HG02678 (cell line): Measurements from ENCODE around the gene IFI27L1.

ENCODE experiments used
- ATAC-seq: cut with Tn5 transposase; IDR thresholded peaks from one replicate; pipeline ENCODE4 v1.9.1; 2021; ENCODE audit warnings: mild to moderate bottlenecking, moderate library complexity; ENCODE audit not compliant: unreplicated experiment

The IFI27L1 gene

DNA sequence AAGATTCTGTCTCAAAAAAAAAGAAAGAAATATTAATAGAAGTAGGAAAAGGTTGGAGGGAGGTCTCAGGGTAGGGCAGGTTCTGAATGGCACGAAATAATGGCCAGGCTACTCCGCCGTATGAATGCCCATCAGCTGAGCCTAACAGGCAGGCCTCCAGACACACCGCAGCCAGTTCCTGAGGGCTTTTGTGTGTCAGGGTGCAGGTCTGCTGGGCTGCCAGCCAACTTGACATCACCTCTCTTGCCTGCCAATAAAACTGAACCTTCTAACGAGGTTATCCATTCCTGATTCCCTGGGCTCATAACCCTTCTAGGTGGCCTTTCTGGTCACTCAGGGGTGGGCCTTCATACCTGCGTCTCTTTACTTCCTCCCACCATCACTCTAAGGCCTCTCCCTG is 32.4 kb downstream of the IFI27L1 start:
- no peak for ATAC-seq

DNA sequence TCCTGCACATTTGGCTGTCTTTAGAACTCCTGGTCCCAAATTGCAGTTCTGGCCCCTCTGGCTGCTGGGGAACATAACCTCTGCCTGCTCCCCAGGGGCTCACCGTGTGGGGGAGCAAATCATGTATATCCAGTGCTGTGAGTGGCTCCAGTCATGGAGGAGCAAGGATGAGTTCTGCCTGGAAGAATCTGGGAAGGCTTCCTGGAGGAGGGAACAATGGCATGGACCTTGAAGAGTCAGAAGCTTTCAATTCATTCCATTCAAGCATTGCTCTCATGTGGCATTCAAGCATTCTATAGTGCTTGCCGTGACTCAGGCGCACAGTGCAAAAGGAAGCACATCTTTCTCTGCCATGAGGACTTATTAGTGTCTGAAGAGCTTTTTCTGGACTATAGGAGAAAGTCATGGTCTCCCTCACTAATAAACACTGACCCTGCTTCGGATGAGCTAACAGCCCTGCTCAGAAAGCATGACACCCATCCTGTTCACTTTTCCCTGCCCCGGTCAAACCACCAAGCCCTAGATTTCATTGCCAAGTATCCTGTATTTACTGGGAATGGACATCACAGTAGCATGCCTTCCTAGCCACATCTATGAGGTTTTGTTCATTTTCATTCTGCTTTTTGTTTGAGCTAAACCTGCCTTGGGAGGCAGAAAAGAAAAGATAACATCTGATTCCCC is 32.9 kb downstream of the IFI27L1 start:
- ATAC-seq, result no peak

DNA sequence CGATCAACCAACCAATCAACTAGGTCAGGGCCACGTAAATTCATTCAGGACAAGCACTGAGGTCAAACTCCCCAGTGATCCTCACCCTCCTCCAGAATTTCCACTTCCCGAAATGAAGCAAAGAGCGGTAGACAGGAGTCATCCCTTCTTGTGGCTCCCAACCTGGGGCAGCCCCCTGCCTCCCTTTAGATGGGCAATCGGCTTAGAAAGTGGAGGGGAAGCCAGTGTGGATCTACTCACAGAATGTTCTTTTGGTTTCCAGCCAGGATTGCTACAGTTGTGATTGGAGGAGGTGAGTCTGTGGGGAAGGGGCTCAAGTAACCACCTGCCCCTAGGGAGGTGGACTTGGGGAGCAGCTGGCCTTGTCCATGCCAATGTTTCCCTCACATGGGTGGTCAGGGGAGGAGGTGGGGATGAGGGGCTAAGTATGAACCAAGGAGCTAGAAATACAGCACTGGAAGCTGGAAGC is 33.5 kb downstream of the IFI27L1 start:
- no peak for ATAC-seq

GRCh38 chr14:94115058-94115591 is 34.0 kb downstream of the IFI27L1 start:
- ATAC-seq, result no peak

- no peak for ATAC-seq
These were observed 34.5 kb downstream of the IFI27L1 start for GRCh38 chr14:94115631-94116030.

- no peak for ATAC-seq
These were observed 35.6 kb downstream of the IFI27L1 start for GRCh38 chr14:94116701-94117100.

- no peak for ATAC-seq
These were observed 36.7 kb downstream of the IFI27L1 start for GRCh38 chr14:94117856-94118255.

DNA sequence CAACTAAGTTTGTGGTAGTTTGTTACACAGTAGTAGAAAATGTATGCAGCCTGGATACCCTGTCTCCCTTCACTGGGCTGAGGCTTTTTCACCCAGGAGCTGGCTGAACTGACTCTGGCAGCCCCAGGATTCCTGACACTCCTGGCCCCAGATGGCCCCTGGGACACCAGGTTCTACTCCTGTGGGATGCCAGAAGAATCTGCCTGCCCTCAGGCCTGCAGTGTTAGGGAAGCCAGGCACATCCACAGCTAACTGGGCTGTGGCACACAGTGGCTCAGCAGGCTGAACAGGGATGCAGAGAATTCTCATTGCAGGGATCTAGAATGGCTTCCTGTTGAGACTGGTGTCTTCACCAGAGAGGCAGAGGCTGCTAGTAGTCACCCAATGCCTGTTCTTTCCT is 38.0 kb downstream of the IFI27L1 start:
- no peak for ATAC-seq

GRCh38 chr14:94120667-94121340 is 39.7 kb downstream of the IFI27L1 start:
- no peak for ATAC-seq

- ATAC-seq, result no peak
These were observed 40.4 kb downstream of the IFI27L1 start for GRCh38 chr14:94121485-94121884.

- ATAC-seq, result no peak
These were observed 41.3 kb downstream of the IFI27L1 start for GRCh38 chr14:94122438-94122837.

GRCh38 chr14:94123296-94123695 is 42.2 kb downstream of the IFI27L1 start:
- ATAC-seq, result no peak

DNA sequence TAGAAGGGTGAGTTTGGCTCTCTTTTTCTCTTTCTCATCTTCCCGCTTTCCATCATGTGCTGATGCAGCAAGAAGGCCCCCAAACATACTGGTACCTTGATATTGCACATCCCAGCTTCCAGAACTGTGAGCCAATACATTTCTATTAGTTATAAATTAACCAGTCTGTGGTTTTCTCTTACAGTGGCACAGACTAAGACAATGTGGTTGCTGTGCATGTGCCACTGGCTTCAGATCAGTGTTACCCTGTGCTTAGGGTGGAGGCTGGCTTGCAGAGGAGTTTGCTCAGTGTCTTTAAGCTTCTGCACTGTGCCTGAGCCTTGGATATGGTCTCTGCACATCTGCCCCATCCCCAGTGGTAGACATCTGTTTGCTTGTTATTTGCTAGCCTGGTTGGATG is 42.8 kb downstream of the IFI27L1 start:
- ATAC-seq, result no peak

DNA sequence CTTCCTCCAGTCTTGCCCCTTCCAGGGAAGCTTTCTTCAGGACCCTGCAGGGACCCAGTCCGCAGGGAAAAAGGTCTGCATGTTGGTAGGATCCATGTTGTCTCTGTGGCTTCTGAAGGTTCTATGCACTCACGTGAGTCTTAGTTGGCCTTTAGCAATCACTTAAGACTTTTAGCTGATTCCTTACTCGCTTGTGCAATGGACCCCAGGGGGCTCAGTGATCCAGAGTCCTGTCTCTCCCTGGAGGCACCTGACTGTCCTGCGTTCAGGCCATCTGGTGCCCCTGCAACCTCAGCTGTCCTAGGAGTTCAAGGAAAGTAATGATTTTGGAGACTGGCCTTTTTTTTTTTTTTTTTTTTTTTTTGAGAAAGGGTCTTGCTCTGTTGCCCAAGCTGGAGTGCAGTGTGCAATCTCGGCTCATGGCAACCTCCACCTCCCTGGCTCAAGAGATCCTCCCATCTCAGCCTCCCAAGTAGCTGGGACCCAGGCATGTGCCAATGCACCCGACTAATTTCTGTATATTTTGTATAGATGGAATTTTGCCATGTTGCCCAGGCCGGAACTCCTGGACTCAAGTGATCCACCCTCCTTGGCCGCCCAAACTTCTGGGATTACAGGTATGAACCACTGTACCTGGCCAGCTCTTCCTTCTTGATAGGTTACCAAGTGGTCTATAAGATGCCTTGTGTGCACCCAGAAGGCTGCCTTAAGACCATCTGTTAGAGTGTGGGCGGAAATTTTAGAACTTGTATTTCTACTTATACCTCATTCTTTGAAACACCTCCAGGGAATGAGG is 43.7 kb downstream of the IFI27L1 start:
- no peak for ATAC-seq

- no peak for ATAC-seq
These were observed 44.7 kb downstream of the IFI27L1 start for GRCh38 chr14:94125659-94126418.

GRCh38 chr14:94126419-94126677 is 45.2 kb downstream of the IFI27L1 start:
- no peak for ATAC-seq

DNA sequence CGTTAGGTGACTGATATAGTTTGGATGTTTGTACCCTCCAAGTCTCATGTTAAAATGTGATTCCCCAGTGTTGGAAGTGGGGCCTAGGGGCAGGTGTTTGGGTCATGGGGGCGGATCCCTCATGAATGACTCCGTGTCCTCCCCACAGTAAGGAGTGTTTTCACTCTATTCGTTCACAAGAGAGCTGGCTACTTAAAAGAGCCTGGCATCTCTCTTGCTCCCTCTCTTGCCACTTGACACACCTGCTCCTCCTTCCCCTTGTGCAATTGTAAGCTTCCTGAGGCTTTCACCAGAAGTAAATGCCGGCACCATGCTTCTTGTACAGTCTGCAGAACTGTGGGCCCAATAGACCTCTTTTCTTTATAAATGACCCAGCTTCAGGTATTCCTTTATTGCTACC is 45.7 kb downstream of the IFI27L1 start:
- ATAC-seq, result no peak

- ATAC-seq, result no peak
These were observed 46.2 kb downstream of the IFI27L1 start for GRCh38 chr14:94127330-94127729.

DNA sequence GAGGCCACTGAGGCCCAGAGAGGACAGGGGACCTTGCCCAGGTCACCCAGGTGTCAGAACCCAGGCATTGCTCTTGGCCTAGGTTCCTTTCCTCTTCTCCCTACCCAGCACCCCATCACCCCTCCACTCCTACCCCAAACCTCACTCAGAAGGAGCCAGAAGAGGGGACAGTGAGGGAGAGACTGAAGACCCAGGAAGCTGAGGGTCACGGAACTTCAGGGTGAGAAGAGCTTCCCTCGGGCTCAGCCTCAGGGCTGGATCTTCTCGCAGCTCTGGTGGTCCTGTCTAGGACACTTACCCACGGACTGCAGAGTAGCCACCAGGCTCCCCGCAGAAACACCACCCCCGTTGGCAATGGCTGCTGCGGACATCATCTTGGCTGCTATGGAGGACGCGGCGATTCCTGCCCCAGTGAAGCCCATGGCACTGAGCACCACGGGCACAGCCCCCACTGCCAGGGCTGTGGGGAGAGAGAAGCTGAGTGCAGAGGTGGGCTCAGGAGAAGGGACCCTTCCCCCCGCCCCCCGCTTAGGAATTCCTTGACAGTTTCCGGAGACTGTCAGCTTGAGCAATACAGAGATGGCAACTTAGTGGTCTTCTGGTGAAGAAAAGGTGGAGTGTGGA is 47.2 kb downstream of the IFI27L1 start:
- ATAC-seq, result no peak

GRCh38 chr14:94129111-94129757 is 48.1 kb downstream of the IFI27L1 start, which contains the start of gene IFI27L2:
TSS of gene IFI27L2 (minus strand) at chr14:94129604. CDS start at chr14:94129564, 40 bp downstream.
- peak; percentile 97 for ATAC-seq
